ENCODE data around the gene TRPC4.

DNA sequence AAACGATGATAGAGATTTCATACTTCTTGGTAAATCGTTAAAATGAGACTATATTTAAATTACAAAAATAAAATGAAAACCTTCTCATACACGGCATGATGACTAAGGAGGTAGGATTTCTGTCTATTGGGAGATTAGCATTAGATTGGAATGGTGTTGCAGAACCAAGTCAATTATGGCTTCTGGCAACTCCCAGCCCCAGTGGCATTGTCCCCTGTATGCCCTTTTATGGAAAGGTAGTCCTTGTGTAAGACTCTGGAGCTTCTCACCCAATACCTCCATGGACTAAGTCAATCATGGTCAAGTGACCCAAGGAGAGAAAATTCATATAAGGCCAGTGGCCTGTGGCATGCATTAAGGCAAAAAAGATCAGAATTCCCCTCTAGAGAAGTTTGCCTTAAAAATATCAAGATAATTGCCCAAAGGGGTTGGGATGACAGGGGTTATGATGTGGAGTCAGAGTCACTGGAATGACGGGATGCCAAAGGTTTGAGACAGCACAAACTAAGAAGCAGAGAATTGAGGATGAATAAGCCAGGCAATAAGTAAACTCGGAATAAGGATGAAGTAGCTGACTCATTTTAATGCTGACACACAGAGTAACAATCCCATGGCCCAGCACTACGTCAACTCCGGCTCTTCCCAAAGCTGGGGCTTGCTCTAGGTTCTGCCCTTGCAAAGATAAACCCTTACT, 213.2 kb downstream of the TRPC4 start:
- TF ChIP-seq, protein P1, sequence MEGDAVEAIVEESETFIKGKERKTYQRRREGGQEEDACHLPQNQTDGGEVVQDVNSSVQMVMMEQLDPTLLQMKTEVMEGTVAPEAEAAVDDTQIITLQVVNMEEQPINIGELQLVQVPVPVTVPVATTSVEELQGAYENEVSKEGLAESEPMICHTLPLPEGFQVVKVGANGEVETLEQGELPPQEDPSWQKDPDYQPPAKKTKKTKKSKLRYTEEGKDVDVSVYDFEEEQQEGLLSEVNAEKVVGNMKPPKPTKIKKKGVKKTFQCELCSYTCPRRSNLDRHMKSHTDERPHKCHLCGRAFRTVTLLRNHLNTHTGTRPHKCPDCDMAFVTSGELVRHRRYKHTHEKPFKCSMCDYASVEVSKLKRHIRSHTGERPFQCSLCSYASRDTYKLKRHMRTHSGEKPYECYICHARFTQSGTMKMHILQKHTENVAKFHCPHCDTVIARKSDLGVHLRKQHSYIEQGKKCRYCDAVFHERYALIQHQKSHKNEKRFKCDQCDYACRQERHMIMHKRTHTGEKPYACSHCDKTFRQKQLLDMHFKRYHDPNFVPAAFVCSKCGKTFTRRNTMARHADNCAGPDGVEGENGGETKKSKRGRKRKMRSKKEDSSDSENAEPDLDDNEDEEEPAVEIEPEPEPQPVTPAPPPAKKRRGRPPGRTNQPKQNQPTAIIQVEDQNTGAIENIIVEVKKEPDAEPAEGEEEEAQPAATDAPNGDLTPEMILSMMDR (IDR thresholded peaks at IDR 0.05): no peak
- TF ChIP-seq POLR2A (IDR thresholded peaks at IDR 0.05) (no peak), POLR2AphosphoS5 (IDR thresholded peaks at IDR 0.05) (no peak), EP300 (IDR thresholded peaks at IDR 0.05; ENCODE audit: low read depth) (no peak)

Measured in transverse colon (tissue), 4 donors.